Measurements from ENCODE around the gene CCNB1.

GRCh38 chr5:69188811-69189161 lies 21.8 kb downstream of the CCNB1 start:
- TF ChIP-seq CTCF (IDR thresholded peaks at IDR 0.05; ENCODE audit: low read depth, low read length, missing input control) (no peak), TAF1 (conservative IDR thresholded peaks at IDR 0.05) (no peak), RAD21 (IDR thresholded peaks at IDR 0.05) (no peak), REST (IDR thresholded peaks at IDR 0.05) (no peak), JUND (IDR thresholded peaks at IDR 0.05) (no peak), RXRA (IDR thresholded peaks at IDR 0.05) (no peak), SP1 (IDR thresholded peaks at IDR 0.05) (no peak), GABPA (IDR thresholded peaks at IDR 0.05 in 1 of 2, conservative IDR thresholded peaks at IDR 0.05 in 1 of 2) (no peak), NR2F2 (IDR thresholded peaks at IDR 0.05) (no peak), YY1 (IDR thresholded peaks at IDR 0.05) (no peak), HNF4G (IDR thresholded peaks at IDR 0.05) (no peak)
- TF ChIP-seq, protein P1, sequence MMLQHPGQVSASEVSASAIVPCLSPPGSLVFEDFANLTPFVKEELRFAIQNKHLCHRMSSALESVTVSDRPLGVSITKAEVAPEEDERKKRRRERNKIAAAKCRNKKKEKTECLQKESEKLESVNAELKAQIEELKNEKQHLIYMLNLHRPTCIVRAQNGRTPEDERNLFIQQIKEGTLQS (IDR thresholded peaks at IDR 0.05) = no peak
- TF ChIP-seq, protein P2, sequence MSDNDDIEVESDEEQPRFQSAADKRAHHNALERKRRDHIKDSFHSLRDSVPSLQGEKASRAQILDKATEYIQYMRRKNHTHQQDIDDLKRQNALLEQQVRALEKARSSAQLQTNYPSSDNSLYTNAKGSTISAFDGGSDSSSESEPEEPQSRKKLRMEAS (IDR thresholded peaks at IDR 0.05) = no peak

All from liver (tissue), 3 donors.